Measurements from ENCODE around the gene MRPL1.
"Not testable (repeated sequence)": the region's sequence is repeated elsewhere in the genome, so short reads cannot be mapped to it uniquely, and the experiment has no call there.

The MRPL1 gene

GRCh38 chr4:77920371-77920770 lies 57.7 kb downstream of the MRPL1 start:
- no peak for DNase-seq

- DNase-seq, result no peak
Measured at GRCh38 chr4:77921701-77922100, 59.1 kb downstream of the MRPL1 start.

GRCh38 chr4:77922158-77923094 lies 59.8 kb downstream of the MRPL1 start:
- DNase-seq, result no peak

GRCh38 chr4:77927991-77928925 lies 65.6 kb downstream of the MRPL1 start:
- no peak for DNase-seq

- no peak for DNase-seq
Measured at GRCh38 chr4:77930154-77930639, 67.6 kb downstream of the MRPL1 start.

- DNase-seq, result no peak
Measured at GRCh38 chr4:77930876-77931275, 68.2 kb downstream of the MRPL1 start.

GRCh38 chr4:77931452-77932135 lies 69.0 kb downstream of the MRPL1 start:
- DNase-seq, result no peak

GRCh38 chr4:77938560-77938959 lies 75.9 kb downstream of the MRPL1 start:
- DNase-seq, result no peak

- not testable (repeated sequence) for DNase-seq
Measured at GRCh38 chr4:77945929-77946328, 83.3 kb downstream of the MRPL1 start.

- no peak for DNase-seq
Measured at GRCh38 chr4:77950203-77950602, 87.6 kb downstream of the MRPL1 start.

- DNase-seq, result no peak
Measured at GRCh38 chr4:77952457-77952856, 89.8 kb downstream of the MRPL1 start.

GRCh38 chr4:77954690-77955089 lies 92.1 kb downstream of the MRPL1 start:
- DNase-seq, result no peak

- DNase-seq, result no peak
Measured at GRCh38 chr4:77956917-77957316, 94.3 kb downstream of the MRPL1 start.

GRCh38 chr4:77958897-77959296 lies 96.3 kb downstream of the MRPL1 start:
- no peak for DNase-seq

- no peak for DNase-seq
Measured at GRCh38 chr4:77959566-77960338, 97.1 kb downstream of the MRPL1 start.

- DNase-seq, result no peak
Measured at GRCh38 chr4:77960367-77960766, 97.7 kb downstream of the MRPL1 start.

GRCh38 chr4:77963004-77963403 lies 100.4 kb downstream of the MRPL1 start:
- DNase-seq, result no peak

- not testable (repeated sequence) for DNase-seq
Measured at GRCh38 chr4:77973657-77974056, 111.0 kb downstream of the MRPL1 start.

- not testable (repeated sequence) for DNase-seq
Measured at GRCh38 chr4:77982900-77983540, 120.4 kb downstream of the MRPL1 start.

- DNase-seq, result not testable (repeated sequence)
Measured at GRCh38 chr4:77983612-77984311, 121.1 kb downstream of the MRPL1 start.

GRCh38 chr4:77989968-77990367 lies 127.3 kb downstream of the MRPL1 start:
- DNase-seq, result no peak
